Left renal cortex interstitium (tissue), 4 donors: ENCODE measurements around the gene FAM187B. TPM values are rescaled to one million over a fixed set of nuclear protein-coding genes. Genes with fewer than 3 reads are reported as not detected.
"Not testable (repeated sequence)": the region's sequence is repeated elsewhere in the genome, so short reads cannot be mapped to it uniquely, and the experiment has no call there.

Experiments used
- DNase-seq, 4 donors: peaks; one replicate each; pipeline ENCODE4 v3.0.0-alpha.2; 2013; ENCODE audit warnings: low read depth in 4 of 4, low spot score in 2 of 4, missing footprints in 1 of 4
- polyA plus RNA-seq, 4 donors: library from polyadenylated mRNA; unstranded; fragments of 120-200 nt; gene quantifications; one replicate each; pipeline ENCODE4 v1.2.1, GENCODE V29; 2013; ENCODE audit not compliant: insufficient read length in 4 of 4

FAM187B gene
- polyA plus RNA-seq, 4 donors, result not detected

- DNase-seq, result no peak
Measured at GRCh38 chr19:35240327-35240726, 11.8 kb upstream of the FAM187B start.

DNA sequence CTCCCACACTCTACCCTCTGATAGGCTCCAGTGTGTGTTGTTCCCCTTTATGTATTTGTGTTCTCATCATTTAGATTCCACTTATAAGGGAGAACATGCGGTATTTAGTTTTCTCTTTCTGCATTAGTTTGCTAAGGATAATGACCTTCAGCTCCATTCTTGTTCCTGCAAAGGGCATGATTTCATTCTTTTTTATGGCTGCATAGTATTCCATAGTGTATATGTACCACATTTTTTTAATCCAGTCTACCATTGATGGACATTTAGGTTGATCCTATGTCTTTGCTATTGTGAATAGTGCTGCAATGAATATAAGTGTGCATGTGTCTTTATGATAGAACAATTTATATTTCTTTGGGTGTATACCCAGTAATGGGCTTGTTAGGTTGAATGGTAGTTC lies 11.1 kb upstream of the FAM187B start:
- not testable (repeated sequence) for DNase-seq

DNA sequence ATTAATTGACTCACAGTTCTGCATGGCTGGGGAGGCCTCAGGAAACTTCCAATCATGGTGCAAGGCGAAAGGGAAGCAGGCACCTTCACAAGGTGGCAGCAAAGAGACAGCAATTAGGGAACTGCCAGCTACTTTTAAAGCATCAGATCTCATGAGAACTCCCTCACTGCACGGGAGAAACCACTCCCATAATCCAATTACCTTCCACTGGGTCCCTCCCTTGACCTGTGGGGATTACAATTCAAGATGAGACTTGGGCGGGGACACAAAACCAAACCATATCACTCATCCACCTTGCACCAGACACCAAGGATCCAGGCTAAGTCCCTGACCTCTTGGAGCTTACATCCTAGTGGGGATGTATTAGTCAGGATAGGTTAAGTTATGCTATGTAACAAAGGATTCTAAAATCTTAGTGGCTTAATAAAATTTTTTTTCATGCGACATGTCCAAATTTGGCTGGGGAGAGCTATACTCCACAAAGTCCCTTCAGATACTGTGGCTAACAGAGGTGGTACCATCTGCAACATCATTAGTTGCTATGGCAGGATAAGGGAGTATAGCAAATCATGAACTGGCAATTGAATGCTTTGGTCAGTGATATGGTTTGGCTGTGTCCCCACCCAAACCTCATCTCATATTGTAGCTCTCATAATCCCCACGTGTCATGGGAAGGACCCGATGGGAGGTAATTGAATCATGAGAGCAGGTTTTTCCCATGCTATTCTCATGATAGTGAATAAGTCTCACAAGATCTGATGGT lies 8.3 kb upstream of the FAM187B start:
- DNase-seq, result no peak

DNA sequence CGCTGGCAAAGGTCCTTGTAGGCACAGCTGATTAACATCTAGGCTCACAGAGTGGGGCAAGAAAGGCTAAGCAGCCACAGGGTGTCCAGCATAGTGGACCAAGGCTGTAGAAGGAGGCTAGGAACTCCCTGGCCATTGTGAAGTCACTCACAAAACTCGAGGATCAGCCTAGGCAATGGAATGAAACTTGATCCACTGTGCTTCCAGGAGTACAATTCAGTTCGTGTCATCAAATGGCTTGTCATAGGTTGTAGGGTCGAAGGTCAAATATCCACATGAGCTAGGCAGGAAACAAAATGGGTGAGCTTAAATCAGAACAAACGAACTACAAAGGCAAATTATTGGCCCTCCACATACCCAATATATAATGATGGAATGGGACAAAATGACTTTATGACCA lies 4.4 kb upstream of the FAM187B start:
- no peak for DNase-seq

DNA sequence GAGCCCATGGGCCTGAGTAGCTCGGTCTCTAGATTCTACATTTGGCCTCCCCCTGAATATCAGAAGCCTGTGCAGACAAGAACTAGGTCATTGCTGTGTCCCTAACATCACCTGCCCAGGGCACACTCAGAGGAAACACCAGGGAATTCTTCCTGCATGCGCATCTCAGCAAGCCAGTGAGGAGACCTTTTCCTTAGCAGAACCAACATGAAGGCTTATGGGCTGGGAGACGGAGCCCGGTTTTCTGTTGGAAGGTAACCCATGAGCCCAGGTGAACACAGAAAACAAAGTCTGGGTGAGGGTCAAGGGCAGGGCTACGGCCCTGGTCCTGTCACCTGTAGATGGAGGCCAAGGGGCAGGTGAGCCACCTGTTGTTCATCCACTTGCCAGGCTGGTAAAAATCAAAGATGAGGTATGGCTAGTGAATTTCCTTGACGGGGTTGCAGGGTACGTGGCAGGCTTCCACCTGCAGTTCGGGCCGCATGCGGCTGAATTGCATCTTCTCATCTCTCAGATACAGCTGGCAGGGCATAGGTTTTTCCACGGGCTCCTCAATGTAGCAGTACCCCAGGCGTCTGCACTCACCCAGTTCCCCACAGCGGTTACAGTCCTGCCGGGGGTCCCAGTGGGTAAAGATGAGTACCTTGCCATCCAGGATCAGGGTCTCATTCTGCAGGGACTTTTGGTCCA lies 3.6 kb upstream of the FAM187B start:
- no peak for DNase-seq

GRCh38 chr19:35229601-35230000 lies 1.1 kb upstream of the FAM187B start:
- DNase-seq, result no peak

DNA sequence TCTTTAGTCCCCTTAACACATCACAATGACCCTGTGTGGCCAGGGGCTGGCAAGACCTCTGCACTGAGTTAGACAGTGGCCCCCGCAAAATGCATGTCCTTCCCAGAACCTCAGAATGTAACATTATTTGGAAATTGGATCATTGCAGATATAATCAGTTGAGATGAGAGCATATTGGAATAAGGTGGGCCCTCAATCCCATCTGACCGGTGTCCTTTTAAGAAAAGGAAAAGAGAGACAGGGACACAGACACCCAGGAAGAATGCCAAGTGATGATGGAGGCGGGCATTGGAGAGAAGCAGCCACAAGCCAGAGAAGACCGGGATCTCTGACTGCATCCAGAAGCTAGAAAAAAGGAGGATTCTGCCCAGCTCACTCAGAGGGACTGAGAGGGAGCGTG lies 1.8 kb downstream of the FAM187B start:
- DNase-seq, result no peak

GRCh38 chr19:35225951-35226350 lies 2.6 kb downstream of the FAM187B start:
- DNase-seq, result no peak

GRCh38 chr19:35224681-35225571 lies 3.6 kb downstream of the FAM187B start:
- DNase-seq, result no peak

DNA sequence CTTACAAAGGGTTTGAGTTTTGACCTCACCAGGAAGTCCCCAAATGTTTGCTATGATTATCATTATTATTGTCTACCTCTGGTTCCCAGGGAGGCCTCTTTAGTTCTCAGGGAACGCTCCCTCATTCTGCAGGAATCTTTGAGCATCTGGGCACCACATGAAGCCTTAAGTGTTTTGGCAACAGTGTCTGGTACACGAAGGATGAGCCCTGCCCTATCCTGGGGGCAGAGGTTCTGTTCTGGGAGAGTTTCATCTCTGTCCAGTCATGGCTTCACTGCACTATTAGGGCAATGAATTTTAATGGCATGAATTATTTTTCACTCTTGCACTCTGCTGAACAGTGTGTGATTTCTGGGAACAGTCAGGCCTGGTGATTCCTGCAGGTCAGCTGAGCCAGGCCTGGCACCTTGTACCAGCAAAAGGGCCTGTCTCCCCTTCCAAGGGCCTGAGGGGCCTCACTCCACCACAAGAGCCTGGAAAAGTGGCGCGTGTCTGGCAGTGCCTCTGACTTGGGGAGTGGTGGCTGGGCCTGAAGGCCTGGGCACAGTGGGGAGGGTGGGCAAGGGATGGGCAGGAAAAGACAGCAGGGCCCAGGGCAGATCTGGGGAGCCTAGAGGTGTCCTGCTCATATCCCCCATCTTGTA lies 4.6 kb downstream of the FAM187B start:
- no peak for DNase-seq

GRCh38 chr19:35223084-35223790 lies 5.3 kb downstream of the FAM187B start:
- no peak for DNase-seq

GRCh38 chr19:35222373-35223015 lies 6.0 kb downstream of the FAM187B start:
- DNase-seq, result no peak

DNA sequence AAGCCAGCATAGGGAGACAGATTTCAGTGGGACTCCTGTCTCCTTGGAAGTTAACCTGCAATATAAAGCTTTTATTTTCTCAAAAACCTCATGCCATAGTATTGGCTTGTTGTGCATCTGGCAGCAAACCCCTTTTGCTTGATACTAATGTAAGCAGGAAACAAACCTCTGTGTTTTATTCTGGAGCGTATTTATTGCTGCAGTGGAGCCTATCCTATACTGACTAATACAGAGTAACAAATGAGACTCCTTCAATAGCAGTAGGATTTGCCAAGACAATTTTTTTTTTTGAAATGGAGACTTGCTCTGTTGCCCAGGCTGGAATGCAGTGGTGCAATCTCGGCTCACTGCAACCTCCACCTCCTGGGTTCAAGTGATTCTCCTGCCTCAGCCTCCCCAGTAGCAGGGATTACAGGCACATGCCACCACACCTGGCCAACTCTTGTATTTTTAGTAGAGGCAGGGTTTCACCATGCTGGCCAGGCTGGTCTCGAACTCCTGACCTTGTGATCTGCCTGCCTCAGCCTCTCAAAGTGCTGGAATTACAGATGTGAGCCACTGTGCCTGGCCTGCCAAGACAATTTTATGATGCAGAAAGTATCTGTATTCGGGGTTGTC lies 7.5 kb downstream of the FAM187B start:
- DNase-seq, result not testable (repeated sequence)

DNA sequence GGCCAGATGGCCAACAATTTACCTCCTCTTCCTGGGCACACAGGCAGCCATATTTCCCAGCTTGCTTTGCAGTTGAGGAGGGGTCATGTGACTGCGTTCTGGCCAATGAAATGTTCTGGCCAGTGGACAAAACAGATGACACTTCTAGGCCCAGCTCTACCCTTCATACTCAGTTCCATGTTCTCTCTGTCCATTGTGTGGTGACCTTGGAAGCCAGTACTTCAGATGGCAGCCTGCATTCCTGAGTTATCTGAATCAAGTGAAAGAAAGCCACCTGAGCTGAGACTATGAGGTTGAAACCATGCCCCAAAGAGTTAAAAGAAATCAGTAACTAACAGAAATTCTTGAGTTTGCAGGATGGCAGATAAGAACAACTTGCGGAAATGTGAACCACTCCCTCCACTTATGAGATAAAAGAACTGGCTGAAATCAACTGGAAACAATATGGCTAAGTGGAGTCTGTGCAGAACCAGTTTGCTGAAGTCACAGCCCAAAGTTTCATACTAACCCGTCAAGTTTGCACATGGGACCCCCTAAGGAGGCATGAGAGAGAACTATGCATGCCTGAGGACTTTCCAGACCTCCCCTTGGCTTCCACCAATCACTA lies 8.1 kb downstream of the FAM187B start:
- DNase-seq, result no peak

DNA sequence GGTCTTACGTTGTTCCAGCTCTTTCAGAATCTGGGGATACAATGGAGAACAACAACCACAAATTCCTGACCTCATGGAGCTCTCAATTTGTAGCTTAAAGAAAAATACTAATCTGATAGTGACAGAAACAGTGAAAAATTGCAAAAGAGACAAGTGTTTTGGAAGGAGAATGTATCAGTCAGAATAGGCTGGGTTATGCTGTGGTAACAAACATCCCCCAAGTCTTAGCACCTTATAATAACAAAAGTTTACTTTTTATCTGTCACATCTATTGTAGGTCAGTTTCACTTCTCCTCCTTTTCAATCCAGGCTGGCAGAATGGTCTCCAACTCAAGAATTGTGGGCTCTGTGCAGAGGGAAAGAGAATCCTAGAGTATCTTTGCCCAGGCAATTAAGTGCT lies 9.5 kb downstream of the FAM187B start:
- no peak for DNase-seq

DNA sequence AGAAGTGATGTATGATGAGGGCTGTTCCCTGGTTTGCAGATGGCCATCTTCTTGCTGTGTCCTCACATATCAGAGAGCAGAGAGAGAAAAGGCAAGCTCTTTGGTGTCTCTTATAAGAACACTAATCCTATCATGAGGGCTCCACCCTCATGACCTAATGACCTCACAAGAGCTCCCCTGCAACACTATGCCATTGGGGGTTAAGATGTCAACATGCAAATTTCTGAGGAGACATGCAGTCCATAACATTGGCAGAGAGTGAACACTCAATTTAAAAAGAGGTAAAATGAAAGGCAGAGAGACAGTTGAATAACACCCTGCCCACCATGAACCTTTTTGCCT lies 10.9 kb downstream of the FAM187B start:
- no peak for DNase-seq

GRCh38 chr19:35216833-35217648 lies 11.5 kb downstream of the FAM187B start:
- no peak for DNase-seq
